Gastrocnemius medialis (tissue), 4 donors: ENCODE measurements around the gene ARL4A. TPM values are rescaled to one million over a fixed set of nuclear protein-coding genes. Genes with fewer than 3 reads are reported as not detected.

Experiments used
- ATAC-seq, 2 donors: fragments of 150-250 bp; one replicate each; pipeline ENCODE4 v1.9.1; 2016
- DNase-seq, 2 donors: peaks; one replicate each; pipeline ENCODE4 v3.0.0-alpha.2; 2019
- H3K27ac ChIP-seq, 4 donors: fragments of 200-600 bp; sonication (generic); 1 replicate in 1 of 4; 2 replicates in 3 of 4; pipeline ENCODE4 v1.5.1; 2016 to 2018; ENCODE audit warnings: mild to moderate bottlenecking in 2 of 4, moderate library complexity in 1 of 4
- H3K27me3 ChIP-seq, 3 donors: fragments of 200-600 bp; sonication (generic) in 2 of 3; 1 replicate in 1 of 3; 2 replicates in 2 of 3; pipeline versions ENCODE4 v1.5.1 to v1.6.0; 2016 to 2019; ENCODE audit warnings: mild to moderate bottlenecking in 1 of 3, moderate library complexity in 1 of 3
- H3K36me3 ChIP-seq, 2 donors: fragments of 200-600 bp; sonication (generic) in 1 of 2; one replicate each; pipeline ENCODE4 v1.5.1; 2017 to 2018
- H3K4me1 ChIP-seq, 2 donors: fragments of 200-600 bp; sonication (generic) in 1 of 2; one replicate each; pipeline ENCODE4 v1.5.1; 2016 to 2017; ENCODE audit warnings: mild to moderate bottlenecking in 2 of 2
- H3K4me3 ChIP-seq, 4 donors: fragments of 200-600 bp; sonication (generic) in 3 of 4; 1 replicate in 1 of 4; 2 replicates in 3 of 4; pipeline ENCODE4 v1.5.1; 2016 to 2019; ENCODE audit warnings: mild to moderate bottlenecking in 2 of 4
- H3K9me3 ChIP-seq, 3 donors: fragments of 200-600 bp; sonication (generic) in 2 of 3; 1 replicate in 1 of 3; 2 replicates in 2 of 3; pipeline ENCODE4 v1.5.1; 2016 to 2019
- CTCF ChIP-seq, 5 experiments: fragments of 450-650 bp in 3 of 5; fragments of 200-600 bp in 2 of 5; sonication (generic) in 2 of 5; IDR thresholded peaks in 4 of 5; conservative IDR thresholded peaks in 1 of 5; 1 replicate in 4 of 5; 2 replicates in 1 of 5; pipeline ENCODE4 v1.5.1; 2016 to 2019; ENCODE audit warnings: antibody characterized with exemption in 5 of 5, mild to moderate bottlenecking in 3 of 5, moderate library complexity in 3 of 5
- POLR2A ChIP-seq, 2 donors: fragments of 450-650 bp; IDR thresholded peaks; one replicate each; pipeline ENCODE4 v1.6.1; 2017; ENCODE audit warnings: antibody characterized with exemption in 2 of 2, mild to moderate bottlenecking in 2 of 2, moderate library complexity in 2 of 2
- in situ Hi-C, 4 donors: fragments of 200-750 bp; cut with MboI; loops; one replicate each; pipeline versions ENCODE4 v1.15.0 to v1.8.0; 2017; ENCODE audit warnings: low sequenced_read_pairs in 4 of 4
- intact Hi-C: fragments of 100-400 bp; cut with DNase I; formaldehyde crosslinking; loops from one replicate; pipeline ENCODE4 v1.15.1; 2023; ENCODE audit warnings: low total_unique reads
- total RNA-seq, 4 donors: library from RNA; depleted of rRNA; stranded (reverse); fragments of >200 nt; gene quantifications; one replicate each; pipeline versions ENCODE4 v1.1.0 to v1.2.3, GENCODE V29; 2016

The ARL4A gene
- total RNA-seq, 4 donors from 2014 or later: 8.6 to 20.4 (median 14.2) TPM

GRCh38 chr7:12726908-12727307, 39.5 kb downstream of the ARL4A start:
- TF ChIP-seq POLR2A (IDR thresholded peaks at IDR 0.05) (no peak), CTCF (IDR thresholded peaks at IDR 0.05 in 4 of 5, conservative IDR thresholded peaks at IDR 0.05 in 1 of 5) (no peak)
- intact Hi-C loops: loop anchor here (2.0 kb wide), 1 partner anchor 40 kb away; the partner anchor contains the start of gene ARL4A
- in situ Hi-C loops: no loop called here
- Histone ChIP-seq H3K27ac (peak overlapping the region; percentile 52 to 81 (median 64)), H3K9me3 (no peaks in the 10 kb centered on the region), H3K27me3 (no peaks in the 10 kb centered on the region), H3K4me1 (peaks cover 45 to 54% of the 10 kb centered on the region in 2 donors), H3K36me3 (no peaks in the 10 kb centered on the region), H3K4me3 (peak overlapping the region; percentile 23 to 43 (median 42))
- DNase-seq (no peak), ATAC-seq (no peak)

- intact Hi-C loops: loop anchor here (2.0 kb wide), 1 partner anchor 41 kb away; the partner anchor contains the start of gene ARL4A
- Histone ChIP-seq H3K27ac (peak overlapping the region; percentile 42 to 81 (median 64)), H3K27me3 (no peaks in the 10 kb centered on the region), H3K4me3 (peak overlapping the region in 1 of 4 donors; percentile 42), H3K36me3 (no peaks in the 10 kb centered on the region), H3K4me1 (peaks cover 37 to 47% of the 10 kb centered on the region in 2 donors), H3K9me3 (no peaks in the 10 kb centered on the region)
- no peak for DNase-seq
- ATAC-seq: peak; percentile 4 to 31
- TF ChIP-seq CTCF (IDR thresholded peaks at IDR 0.05 in 4 of 5, conservative IDR thresholded peaks at IDR 0.05 in 1 of 5) (no peak), POLR2A (IDR thresholded peaks at IDR 0.05) (no peak)
- in situ Hi-C loops: no loop called here
Measured at GRCh38 chr7:12727455-12728191, 40.2 kb downstream of the ARL4A start.

GRCh38 chr7:12728192-12728538, 40.7 kb downstream of the ARL4A start:
- peaks cover 33 to 42% of the 10 kb centered on the region in 2 donors for H3K4me1 ChIP-seq
- intact Hi-C loops (no loop called here), in situ Hi-C loops (no loop called here)
- H3K27me3 ChIP-seq: no peaks in the 10 kb centered on the region
- H3K4me3 ChIP-seq: no peak overlapping the region
- ATAC-seq (peak; percentile 36 to 37), DNase-seq (no peak)
- no peak for TF ChIP-seq POLR2A (IDR thresholded peaks at IDR 0.05)
- no peak for TF ChIP-seq CTCF (IDR thresholded peaks at IDR 0.05 in 4 of 5, conservative IDR thresholded peaks at IDR 0.05 in 1 of 5)
- no peaks in the 10 kb centered on the region for H3K9me3 ChIP-seq
- H3K27ac ChIP-seq: peak overlapping the region; percentile 42 to 81 (median 64)
- H3K36me3 ChIP-seq: no peaks in the 10 kb centered on the region

GRCh38 chr7:12729112-12729511, 41.7 kb downstream of the ARL4A start:
- DNase-seq (peak; percentile 54 to 55), ATAC-seq (peak in 1 of 2 donors; percentile 13)
- Histone ChIP-seq H3K9me3 (no peaks in the 10 kb centered on the region), H3K4me3 (peak overlapping the region in 2 of 4 donors; percentile 5 to 10), H3K27ac (peak overlapping the region; percentile 14 to 81 (median 48)), H3K4me1 (peaks cover 33 to 40% of the 10 kb centered on the region in 2 donors), H3K36me3 (no peaks in the 10 kb centered on the region), H3K27me3 (no peaks in the 10 kb centered on the region)
- in situ Hi-C loops (no loop called here), intact Hi-C loops (no loop called here)
- TF ChIP-seq CTCF (IDR thresholded peaks at IDR 0.05 in 4 of 5, conservative IDR thresholded peaks at IDR 0.05 in 1 of 5): no peak
- no peak for TF ChIP-seq POLR2A (IDR thresholded peaks at IDR 0.05)
